Parathyroid adenoma (tissue), 2 donors: ENCODE measurements around the gene DNM3.

Experiments
- H2AFZ ChIP-seq: fragments of 300-600 bp; sonication (generic); one replicate; pipeline ENCODE4 v1.7.0; 2017; ENCODE audit warnings: antibody characterized with exemption, mild to moderate bottlenecking
- H3K27ac ChIP-seq: fragments of 300-600 bp; sonication (generic); one replicate; pipeline ENCODE4 v1.7.0; 2017
- H3K27me3 ChIP-seq: fragments of 300-600 bp; sonication (generic); one replicate; pipeline ENCODE4 v1.7.0; 2017; ENCODE audit warnings: low read length; ENCODE audit not compliant: control insufficient read depth, insufficient read depth
- H3K36me3 ChIP-seq: fragments of 300-600 bp; sonication (generic); one replicate; pipeline ENCODE4 v1.7.0; 2017; ENCODE audit warnings: low read length; ENCODE audit not compliant: control insufficient read depth, insufficient read depth
- H3K4me1 ChIP-seq: fragments of 300-600 bp; sonication (generic); one replicate; pipeline ENCODE4 v1.7.0; 2017; ENCODE audit warnings: control low read depth
- H3K4me2 ChIP-seq: fragments of 300-600 bp; sonication (generic); one replicate; pipeline ENCODE4 v1.7.0; 2017; ENCODE audit warnings: low read length
- H3K4me3 ChIP-seq: fragments of 300-600 bp; sonication (generic); one replicate; pipeline ENCODE4 v1.7.0; 2017; ENCODE audit warnings: low read depth, low read length
- H3K79me2 ChIP-seq: fragments of 300-600 bp; sonication (generic); one replicate; pipeline ENCODE4 v1.7.0; 2017; ENCODE audit warnings: control low read depth
- H3K9ac ChIP-seq: fragments of 300-600 bp; sonication (generic); one replicate; pipeline ENCODE4 v1.7.0; 2017; ENCODE audit warnings: mild to moderate bottlenecking
- H3K9me3 ChIP-seq: fragments of 300-600 bp; sonication (generic); one replicate; pipeline ENCODE4 v1.7.0; 2017; ENCODE audit warnings: low read length; ENCODE audit not compliant: control insufficient read depth
- TF ChIP-seq, protein P1 (sequence below): fragments of 300-600 bp; sonication (generic); IDR thresholded peaks from one replicate; pipeline ENCODE4 v1.7.0; 2017; ENCODE audit warnings: antibody characterized with exemption, mild to moderate bottlenecking
- donor health status: primary hyperparathyroidism.

DNM3 gene

DNA sequence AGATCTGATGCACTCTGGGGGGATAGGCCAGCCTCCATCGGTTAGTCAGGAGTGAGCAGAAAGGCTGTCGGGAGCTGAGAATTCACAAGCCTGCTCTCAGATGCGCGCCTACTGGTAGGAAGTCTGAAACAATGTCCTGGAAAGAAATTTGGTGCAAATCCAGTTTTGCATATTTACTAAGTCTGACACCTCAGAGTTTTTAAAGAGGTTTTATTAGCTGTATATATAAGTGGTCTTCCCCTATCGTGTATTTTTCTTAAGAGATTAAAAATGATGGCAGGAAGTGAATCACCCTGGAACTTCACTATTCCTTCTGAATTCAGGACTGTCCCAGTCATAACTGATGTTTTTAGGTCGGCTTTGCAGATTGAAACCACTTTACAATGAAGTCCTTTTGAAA lies 479.4 kb downstream of the DNM3 start:
- TF ChIP-seq, protein P1, sequence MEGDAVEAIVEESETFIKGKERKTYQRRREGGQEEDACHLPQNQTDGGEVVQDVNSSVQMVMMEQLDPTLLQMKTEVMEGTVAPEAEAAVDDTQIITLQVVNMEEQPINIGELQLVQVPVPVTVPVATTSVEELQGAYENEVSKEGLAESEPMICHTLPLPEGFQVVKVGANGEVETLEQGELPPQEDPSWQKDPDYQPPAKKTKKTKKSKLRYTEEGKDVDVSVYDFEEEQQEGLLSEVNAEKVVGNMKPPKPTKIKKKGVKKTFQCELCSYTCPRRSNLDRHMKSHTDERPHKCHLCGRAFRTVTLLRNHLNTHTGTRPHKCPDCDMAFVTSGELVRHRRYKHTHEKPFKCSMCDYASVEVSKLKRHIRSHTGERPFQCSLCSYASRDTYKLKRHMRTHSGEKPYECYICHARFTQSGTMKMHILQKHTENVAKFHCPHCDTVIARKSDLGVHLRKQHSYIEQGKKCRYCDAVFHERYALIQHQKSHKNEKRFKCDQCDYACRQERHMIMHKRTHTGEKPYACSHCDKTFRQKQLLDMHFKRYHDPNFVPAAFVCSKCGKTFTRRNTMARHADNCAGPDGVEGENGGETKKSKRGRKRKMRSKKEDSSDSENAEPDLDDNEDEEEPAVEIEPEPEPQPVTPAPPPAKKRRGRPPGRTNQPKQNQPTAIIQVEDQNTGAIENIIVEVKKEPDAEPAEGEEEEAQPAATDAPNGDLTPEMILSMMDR, result no peak
- Histone ChIP-seq H3K4me2 (no peak overlapping the region), H3K4me3 (no peak overlapping the region), H3K4me1 (no peaks in the 10 kb centered on the region), H3K9me3 (no peaks in the 10 kb centered on the region), H3K36me3 (no peaks in the 10 kb centered on the region), H3K79me2 (no peaks in the 10 kb centered on the region), H3K27ac (no peak overlapping the region), H3K9ac (no peak overlapping the region), H2AFZ (no peak overlapping the region), H3K27me3 (no peaks in the 10 kb centered on the region)

GRCh38 chr1:172321451-172321850 lies 480.2 kb downstream of the DNM3 start:
- TF ChIP-seq, protein P1, result no peak
- H2AFZ ChIP-seq, result no peak overlapping the region
- H3K4me1 ChIP-seq, result no peaks in the 10 kb centered on the region
- no peak overlapping the region for H3K9ac ChIP-seq
- H3K36me3 ChIP-seq, result no peaks in the 10 kb centered on the region
- H3K4me3 ChIP-seq, result no peak overlapping the region
- H3K79me2 ChIP-seq, result no peaks in the 10 kb centered on the region
- H3K27me3 ChIP-seq, result no peaks in the 10 kb centered on the region
- no peak overlapping the region for H3K27ac ChIP-seq
- no peaks in the 10 kb centered on the region for H3K9me3 ChIP-seq
- no peak overlapping the region for H3K4me2 ChIP-seq

GRCh38 chr1:172322219-172323061 lies 481.1 kb downstream of the DNM3 start:
- no peaks in the 10 kb centered on the region for H3K79me2 ChIP-seq
- H3K27ac ChIP-seq, result peak overlapping the region; percentile 19
- no peaks in the 10 kb centered on the region for H3K4me1 ChIP-seq
- H3K36me3 ChIP-seq, result no peaks in the 10 kb centered on the region
- no peak overlapping the region for H3K4me3 ChIP-seq
- H3K9me3 ChIP-seq, result no peaks in the 10 kb centered on the region
- TF ChIP-seq, protein P1, result no peak
- H3K9ac ChIP-seq, result no peak overlapping the region
- no peaks in the 10 kb centered on the region for H3K27me3 ChIP-seq
- peak overlapping the region; percentile 66 for H2AFZ ChIP-seq
- H3K4me2 ChIP-seq, result no peak overlapping the region

GRCh38 chr1:172323686-172324085 lies 482.4 kb downstream of the DNM3 start:
- Histone ChIP-seq H3K36me3 (no peaks in the 10 kb centered on the region), H3K4me1 (no peaks in the 10 kb centered on the region), H3K9ac (no peak overlapping the region), H3K4me3 (no peak overlapping the region), H2AFZ (no peak overlapping the region), H3K9me3 (no peaks in the 10 kb centered on the region), H3K27ac (no peak overlapping the region), H3K4me2 (no peak overlapping the region), H3K79me2 (no peaks in the 10 kb centered on the region), H3K27me3 (no peaks in the 10 kb centered on the region)
- TF ChIP-seq, protein P1, result no peak

- H2AFZ ChIP-seq, result no peak overlapping the region
- no peak overlapping the region for H3K9ac ChIP-seq
- TF ChIP-seq, protein P1, result no peak
- H3K9me3 ChIP-seq, result no peaks in the 10 kb centered on the region
- no peaks in the 10 kb centered on the region for H3K4me1 ChIP-seq
- no peaks in the 10 kb centered on the region for H3K79me2 ChIP-seq
- no peaks in the 10 kb centered on the region for H3K27me3 ChIP-seq
- H3K27ac ChIP-seq, result no peak overlapping the region
- no peak overlapping the region for H3K4me2 ChIP-seq
- no peak overlapping the region for H3K4me3 ChIP-seq
- no peaks in the 10 kb centered on the region for H3K36me3 ChIP-seq
Observed at GRCh38 chr1:172324086-172324485, 482.8 kb downstream of the DNM3 start.
